ENCODE results near the gene ALG12. TPM values are rescaled to one million over a fixed set of nuclear protein-coding genes. Genes with fewer than 3 reads are reported as not detected.

The ALG12 gene
- total RNA-seq, 1 donor: 18.8 TPM

DNA sequence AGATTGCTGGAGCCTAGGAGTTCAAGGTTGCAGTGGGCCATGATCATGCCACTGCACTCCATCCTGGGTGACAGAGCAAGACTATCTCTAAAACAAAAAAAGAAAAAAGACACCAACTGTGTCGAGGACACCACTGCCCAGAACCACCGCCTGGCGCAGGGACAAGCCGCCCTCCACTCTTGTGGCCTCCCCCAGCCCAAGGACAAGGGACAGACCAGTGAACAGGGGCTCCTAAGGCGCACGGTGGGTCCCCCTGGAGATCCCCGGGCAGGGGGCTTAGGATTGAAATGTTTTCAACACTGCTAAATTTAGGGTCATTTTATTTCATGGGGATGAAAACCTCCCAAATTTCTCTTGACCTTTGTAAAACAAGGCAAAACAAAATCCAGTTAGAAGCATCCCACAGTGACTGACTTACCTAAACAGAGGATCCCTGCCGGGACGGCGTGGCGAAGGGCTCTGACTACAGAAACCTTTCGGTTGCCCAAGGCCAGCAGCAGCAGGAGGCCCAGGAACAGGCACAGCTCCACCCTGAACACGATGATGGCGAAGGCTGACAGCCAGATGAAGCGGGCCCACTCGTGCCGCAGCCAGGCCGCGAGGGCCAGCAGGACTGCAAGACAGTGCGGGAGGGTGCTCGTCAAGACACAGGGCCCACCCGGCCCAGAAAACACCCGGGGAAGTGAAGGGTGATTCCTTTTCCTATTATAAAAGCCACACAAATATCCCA, 8.6 kb downstream of the ALG12 start:
- peaks cover 16% of the 10 kb centered on the region for H3K36me3 ChIP-seq (ENCODE audit: insufficient read depth, low read length)
- no peaks in the 10 kb centered on the region for H3K79me2 ChIP-seq (ENCODE audit: insufficient read depth, low read length)
- H3K4me2 ChIP-seq (ENCODE audit: insufficient read depth, low read length): no peak overlapping the region
- no peak overlapping the region for H3K27ac ChIP-seq (ENCODE audit: low read depth, low read length)
- no peaks in the 10 kb centered on the region for H3K9me3 ChIP-seq (ENCODE audit: low read depth, low read length)
- DNase-seq (ENCODE audit: insufficient read length, low spot score, missing footprints): no peak
- no peak overlapping the region for H3K4me3 ChIP-seq (ENCODE audit: insufficient read depth, low read length)
- TF ChIP-seq, protein P1, sequence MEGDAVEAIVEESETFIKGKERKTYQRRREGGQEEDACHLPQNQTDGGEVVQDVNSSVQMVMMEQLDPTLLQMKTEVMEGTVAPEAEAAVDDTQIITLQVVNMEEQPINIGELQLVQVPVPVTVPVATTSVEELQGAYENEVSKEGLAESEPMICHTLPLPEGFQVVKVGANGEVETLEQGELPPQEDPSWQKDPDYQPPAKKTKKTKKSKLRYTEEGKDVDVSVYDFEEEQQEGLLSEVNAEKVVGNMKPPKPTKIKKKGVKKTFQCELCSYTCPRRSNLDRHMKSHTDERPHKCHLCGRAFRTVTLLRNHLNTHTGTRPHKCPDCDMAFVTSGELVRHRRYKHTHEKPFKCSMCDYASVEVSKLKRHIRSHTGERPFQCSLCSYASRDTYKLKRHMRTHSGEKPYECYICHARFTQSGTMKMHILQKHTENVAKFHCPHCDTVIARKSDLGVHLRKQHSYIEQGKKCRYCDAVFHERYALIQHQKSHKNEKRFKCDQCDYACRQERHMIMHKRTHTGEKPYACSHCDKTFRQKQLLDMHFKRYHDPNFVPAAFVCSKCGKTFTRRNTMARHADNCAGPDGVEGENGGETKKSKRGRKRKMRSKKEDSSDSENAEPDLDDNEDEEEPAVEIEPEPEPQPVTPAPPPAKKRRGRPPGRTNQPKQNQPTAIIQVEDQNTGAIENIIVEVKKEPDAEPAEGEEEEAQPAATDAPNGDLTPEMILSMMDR (IDR thresholded peaks at IDR 0.05; ENCODE audit: extremely low read depth, low read depth, low read length): no peak
- H3K27me3 ChIP-seq (ENCODE audit: insufficient read depth, low read length): no peaks in the 10 kb centered on the region
- no peak overlapping the region for H2AFZ ChIP-seq (ENCODE audit: low read length)
- no peaks in the 10 kb centered on the region for H3K4me1 ChIP-seq (ENCODE audit: insufficient read depth, low read length)
- H4K20me1 ChIP-seq (ENCODE audit: insufficient read depth, low read length): no peaks in the 10 kb centered on the region

- Histone ChIP-seq H3K4me3 (ENCODE audit: insufficient read depth, low read length) (no peak overlapping the region), H3K36me3 (ENCODE audit: insufficient read depth, low read length) (peaks cover 6% of the 10 kb centered on the region), H3K4me1 (ENCODE audit: insufficient read depth, low read length) (no peaks in the 10 kb centered on the region), H3K27me3 (ENCODE audit: insufficient read depth, low read length) (no peaks in the 10 kb centered on the region), H3K9me3 (ENCODE audit: low read depth, low read length) (no peaks in the 10 kb centered on the region), H3K27ac (ENCODE audit: low read depth, low read length) (no peak overlapping the region), H2AFZ (ENCODE audit: low read length) (no peak overlapping the region), H3K4me2 (ENCODE audit: insufficient read depth, low read length) (no peak overlapping the region), H4K20me1 (ENCODE audit: insufficient read depth, low read length) (no peaks in the 10 kb centered on the region), H3K79me2 (ENCODE audit: insufficient read depth, low read length) (no peaks in the 10 kb centered on the region)
- TF ChIP-seq, protein P1 (IDR thresholded peaks at IDR 0.05; ENCODE audit: extremely low read depth, low read depth, low read length): no peak
- DNase-seq (ENCODE audit: insufficient read length, low spot score, missing footprints): peak; percentile 42
Measured at GRCh38 chr22:49907807-49908206, 10.4 kb downstream of the ALG12 start.

- Histone ChIP-seq H3K9me3 (ENCODE audit: low read depth, low read length) (no peaks in the 10 kb centered on the region), H2AFZ (ENCODE audit: low read length) (no peak overlapping the region), H3K4me1 (ENCODE audit: insufficient read depth, low read length) (no peaks in the 10 kb centered on the region), H3K4me3 (ENCODE audit: insufficient read depth, low read length) (no peak overlapping the region), H3K4me2 (ENCODE audit: insufficient read depth, low read length) (no peak overlapping the region), H3K36me3 (ENCODE audit: insufficient read depth, low read length) (peaks cover 2% of the 10 kb centered on the region), H3K27me3 (ENCODE audit: insufficient read depth, low read length) (no peaks in the 10 kb centered on the region), H4K20me1 (ENCODE audit: insufficient read depth, low read length) (no peaks in the 10 kb centered on the region), H3K79me2 (ENCODE audit: insufficient read depth, low read length) (no peaks in the 10 kb centered on the region), H3K27ac (ENCODE audit: low read depth, low read length) (no peak overlapping the region)
- TF ChIP-seq, protein P1 (IDR thresholded peaks at IDR 0.05; ENCODE audit: extremely low read depth, low read depth, low read length): no peak
- no peak for DNase-seq (ENCODE audit: insufficient read length, low spot score, missing footprints)
Measured at GRCh38 chr22:49906799-49907290, 11.4 kb downstream of the ALG12 start.

GRCh38 chr22:49906071-49906798, 12.0 kb downstream of the ALG12 start:
- peaks cover 8% of the 10 kb centered on the region for H3K36me3 ChIP-seq (ENCODE audit: insufficient read depth, low read length)
- no peak overlapping the region for H3K4me2 ChIP-seq (ENCODE audit: insufficient read depth, low read length)
- TF ChIP-seq, protein P1 (IDR thresholded peaks at IDR 0.05; ENCODE audit: extremely low read depth, low read depth, low read length): no peak
- no peak for DNase-seq (ENCODE audit: insufficient read length, low spot score, missing footprints)
- no peaks in the 10 kb centered on the region for H3K27me3 ChIP-seq (ENCODE audit: insufficient read depth, low read length)
- H3K4me1 ChIP-seq (ENCODE audit: insufficient read depth, low read length): no peaks in the 10 kb centered on the region
- H3K9me3 ChIP-seq (ENCODE audit: low read depth, low read length): no peaks in the 10 kb centered on the region
- H3K4me3 ChIP-seq (ENCODE audit: insufficient read depth, low read length): no peak overlapping the region
- no peaks in the 10 kb centered on the region for H3K79me2 ChIP-seq (ENCODE audit: insufficient read depth, low read length)
- H4K20me1 ChIP-seq (ENCODE audit: insufficient read depth, low read length): no peaks in the 10 kb centered on the region
- H2AFZ ChIP-seq (ENCODE audit: low read length): no peak overlapping the region
- H3K27ac ChIP-seq (ENCODE audit: low read depth, low read length): no peak overlapping the region

All from osteoblast (primary cell).